ENCODE measurements around the gene INS.
"Not testable (repeated sequence)": the region's sequence is repeated elsewhere in the genome, so short reads cannot be mapped to it uniquely, and the experiment has no call there.

INS gene

GRCh38 chr11:2131371-2132236, 29.4 kb downstream of the INS start:
- DNase-seq (ENCODE audit: low read depth) = no peak

DNA sequence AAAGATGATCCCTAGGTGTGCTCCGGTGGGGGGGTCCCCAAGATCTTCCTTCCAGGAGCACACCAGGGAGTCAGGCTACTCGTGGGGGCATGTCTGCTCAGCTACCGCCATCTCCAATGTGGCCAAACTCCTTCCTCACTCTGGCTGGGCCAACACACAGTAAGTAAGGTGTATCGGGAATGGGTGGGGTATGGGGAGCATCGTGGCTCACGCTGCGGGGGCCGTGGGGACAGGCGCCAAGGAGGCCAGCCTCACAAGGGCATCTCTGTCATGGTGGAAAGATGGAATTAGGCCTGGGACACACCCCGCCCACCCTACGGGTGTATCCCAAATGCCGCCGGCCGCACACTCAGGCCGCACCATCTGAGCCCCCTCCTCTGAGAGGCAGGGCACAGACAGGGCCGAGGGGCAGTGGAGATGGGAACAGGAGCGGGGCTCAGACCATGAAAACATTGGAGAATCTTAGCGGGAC, 30.1 kb downstream of the INS start:
- DNase-seq (ENCODE audit: low read depth) = no peak

DNA sequence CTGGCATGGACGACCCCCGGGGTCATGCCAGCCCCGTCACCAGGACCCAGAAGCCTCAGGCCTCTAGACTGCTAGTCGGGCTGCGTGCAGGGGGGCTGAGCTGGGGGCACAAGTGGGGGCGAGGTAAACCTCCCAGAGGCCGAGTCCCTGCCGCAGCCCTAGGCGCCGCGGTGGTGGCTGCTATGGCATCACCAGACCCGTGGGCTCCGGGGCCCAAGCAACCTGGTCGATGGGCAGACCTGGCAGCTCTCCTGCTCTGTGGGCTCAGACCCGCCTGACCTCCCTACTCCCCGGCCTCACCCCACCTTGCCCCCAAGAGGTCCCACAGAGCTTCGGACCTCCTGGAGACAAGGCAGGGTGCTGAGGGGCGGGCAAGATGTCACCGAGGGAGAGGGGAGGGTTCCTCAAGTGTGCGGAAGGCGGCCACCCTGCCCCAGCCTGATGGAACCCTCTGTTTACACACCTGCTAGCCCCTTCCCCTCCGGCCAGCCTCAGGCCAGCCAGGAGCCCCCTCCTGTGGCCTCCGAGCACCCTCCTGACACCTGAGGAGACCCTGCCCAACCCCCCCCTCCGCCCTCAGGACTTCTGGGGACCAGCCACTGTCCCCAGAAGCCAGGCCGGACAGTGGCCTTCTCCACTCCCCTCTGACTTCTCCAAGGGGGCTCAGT, 31.2 kb downstream of the INS start:
- DNase-seq (ENCODE audit: low read depth) = no peak

DNA sequence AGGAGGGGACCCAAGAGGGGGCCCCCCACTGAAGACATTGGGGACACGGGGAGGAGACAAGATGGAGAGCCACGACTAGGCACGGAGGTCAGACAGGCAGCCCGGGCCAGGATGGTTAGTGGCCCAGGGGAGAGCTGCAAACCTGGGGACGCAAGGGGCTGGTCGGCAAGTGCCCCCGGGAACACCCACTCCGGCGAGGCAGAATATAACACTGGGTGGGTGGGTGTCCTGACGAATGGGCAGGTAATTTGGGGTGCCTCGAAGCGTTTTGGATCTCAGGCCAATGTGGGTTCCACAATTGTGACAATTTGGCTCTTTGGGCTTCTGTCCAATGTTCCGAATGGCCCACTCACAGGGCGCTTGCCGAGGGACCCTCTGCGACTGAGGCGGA, 31.7 kb downstream of the INS start:
- no peak for DNase-seq (ENCODE audit: low read depth)

DNA sequence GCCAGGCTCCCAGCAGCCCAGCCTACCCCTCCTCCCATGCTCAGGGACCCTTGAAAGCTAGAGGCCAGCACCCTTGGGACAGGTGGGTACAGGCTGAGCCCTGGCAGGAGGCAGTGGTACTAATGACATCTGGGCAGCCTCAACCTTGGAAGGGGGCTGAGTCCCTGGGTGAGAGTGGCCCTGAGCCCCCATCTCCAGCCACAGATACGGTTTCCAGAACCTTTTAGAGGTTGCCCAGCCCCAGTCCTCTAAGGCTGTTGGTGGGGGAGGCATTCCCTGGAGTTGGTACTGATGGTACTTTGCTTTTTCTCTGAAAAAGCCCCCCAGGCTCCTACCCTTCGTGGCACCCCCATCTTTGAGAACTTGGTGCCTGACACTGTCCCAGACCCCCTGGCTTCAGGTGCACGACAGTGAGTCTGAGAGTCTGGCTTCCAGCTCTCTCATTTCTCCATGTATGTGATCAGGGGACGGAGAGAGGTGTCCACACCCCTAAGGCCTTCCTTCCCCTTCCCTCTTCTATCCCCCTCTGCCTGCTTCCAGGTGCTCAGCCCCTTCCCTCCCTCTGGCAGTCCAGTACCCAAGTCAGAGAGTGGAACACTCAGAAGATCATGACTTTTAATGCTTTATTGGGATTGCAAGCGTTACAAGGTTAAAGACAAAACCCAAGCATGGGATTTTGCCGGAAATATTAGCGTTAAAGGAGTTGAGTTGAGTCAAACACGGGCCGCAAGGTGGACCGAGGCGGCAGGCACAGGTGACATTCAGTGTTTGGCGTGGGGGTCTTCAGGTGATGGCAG, 32.3 kb downstream of the INS start:
- no peak for DNase-seq (ENCODE audit: low read depth)

- no peak for DNase-seq (ENCODE audit: low read depth)
Observed at GRCh38 chr11:2128130-2128510, 32.9 kb downstream of the INS start.

DNA sequence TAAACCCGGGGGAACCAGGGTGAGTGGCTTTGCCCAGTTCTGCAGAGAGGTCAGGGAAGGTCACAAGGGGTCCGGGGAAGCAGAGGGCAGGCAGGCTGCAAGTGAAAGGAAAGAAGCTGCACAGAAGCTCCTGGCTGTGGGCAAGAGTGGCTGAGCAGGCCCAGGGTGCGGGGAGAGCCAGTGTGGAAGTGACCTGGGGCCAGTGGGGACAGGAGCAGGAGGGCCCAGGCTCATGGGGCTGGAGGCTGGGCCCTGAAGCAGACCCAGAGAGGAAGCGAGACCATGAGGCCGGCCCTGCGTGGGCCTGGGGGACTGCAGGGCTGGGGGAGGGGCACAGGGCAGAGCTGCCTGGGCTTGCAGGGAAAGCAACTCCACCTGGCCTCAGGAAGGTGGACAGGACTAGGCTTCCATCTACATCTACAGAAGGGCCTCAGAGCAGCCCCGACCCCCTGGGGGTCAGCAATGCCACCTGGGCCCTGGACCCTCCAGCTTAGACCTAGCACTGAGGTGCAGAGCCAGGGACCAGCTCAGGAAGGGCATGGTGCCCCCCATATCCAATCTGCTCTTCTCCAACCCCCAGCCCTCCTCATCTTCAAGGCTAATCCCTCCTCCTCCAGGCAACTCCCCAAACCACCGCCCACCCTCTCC, 33.4 kb downstream of the INS start:
- no peak for DNase-seq (ENCODE audit: low read depth)

GRCh38 chr11:2126520-2127085, 34.4 kb downstream of the INS start:
- DNase-seq (ENCODE audit: low read depth) = no peak

GRCh38 chr11:2124736-2125484, 36.1 kb downstream of the INS start:
- not testable (repeated sequence) for DNase-seq (ENCODE audit: low read depth)

GRCh38 chr11:2123628-2123960, 37.4 kb downstream of the INS start:
- DNase-seq (ENCODE audit: low read depth) = no peak

DNA sequence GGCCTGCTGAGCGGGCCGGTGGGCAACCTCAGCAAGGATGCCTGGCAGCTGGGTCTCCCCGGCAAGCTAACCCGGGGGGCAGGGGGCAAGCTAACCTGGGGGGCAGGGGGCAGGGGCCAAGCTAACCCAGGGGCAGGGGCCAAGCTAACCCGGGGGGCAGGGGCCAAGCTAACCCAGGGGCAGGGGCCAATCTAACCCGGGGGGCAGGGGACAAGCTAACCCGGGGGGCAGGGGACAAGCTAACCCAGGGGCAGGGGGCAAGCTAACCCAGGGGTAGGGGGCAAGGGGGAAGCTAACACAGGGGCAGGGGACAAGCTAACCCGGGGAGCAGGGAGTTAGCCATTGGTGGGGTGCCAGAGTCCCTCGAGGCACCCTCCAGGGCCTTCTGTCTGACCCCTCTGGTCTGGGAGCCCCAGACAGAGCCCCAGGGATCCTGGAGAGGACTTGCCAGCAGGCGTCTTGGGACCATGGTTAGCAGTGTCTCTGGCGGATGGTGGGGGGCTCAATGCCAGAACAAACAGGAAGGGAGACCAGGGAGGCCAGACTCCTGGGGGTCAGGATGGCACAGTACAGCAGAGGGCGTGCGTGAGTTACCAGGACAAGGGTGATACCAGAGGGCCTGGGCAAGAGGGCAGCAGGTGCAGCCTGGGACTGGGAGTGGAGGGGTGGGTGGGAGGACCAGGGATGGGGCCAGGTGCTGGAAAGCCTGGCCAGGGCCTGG, 37.9 kb downstream of the INS start:
- DNase-seq (ENCODE audit: low read depth) = no peak

- no peak for DNase-seq (ENCODE audit: low read depth)
Observed at GRCh38 chr11:2122222-2122906, 38.6 kb downstream of the INS start.

- DNase-seq (ENCODE audit: low read depth) = no peak
Observed at GRCh38 chr11:2121227-2122130, 39.5 kb downstream of the INS start.

DNA sequence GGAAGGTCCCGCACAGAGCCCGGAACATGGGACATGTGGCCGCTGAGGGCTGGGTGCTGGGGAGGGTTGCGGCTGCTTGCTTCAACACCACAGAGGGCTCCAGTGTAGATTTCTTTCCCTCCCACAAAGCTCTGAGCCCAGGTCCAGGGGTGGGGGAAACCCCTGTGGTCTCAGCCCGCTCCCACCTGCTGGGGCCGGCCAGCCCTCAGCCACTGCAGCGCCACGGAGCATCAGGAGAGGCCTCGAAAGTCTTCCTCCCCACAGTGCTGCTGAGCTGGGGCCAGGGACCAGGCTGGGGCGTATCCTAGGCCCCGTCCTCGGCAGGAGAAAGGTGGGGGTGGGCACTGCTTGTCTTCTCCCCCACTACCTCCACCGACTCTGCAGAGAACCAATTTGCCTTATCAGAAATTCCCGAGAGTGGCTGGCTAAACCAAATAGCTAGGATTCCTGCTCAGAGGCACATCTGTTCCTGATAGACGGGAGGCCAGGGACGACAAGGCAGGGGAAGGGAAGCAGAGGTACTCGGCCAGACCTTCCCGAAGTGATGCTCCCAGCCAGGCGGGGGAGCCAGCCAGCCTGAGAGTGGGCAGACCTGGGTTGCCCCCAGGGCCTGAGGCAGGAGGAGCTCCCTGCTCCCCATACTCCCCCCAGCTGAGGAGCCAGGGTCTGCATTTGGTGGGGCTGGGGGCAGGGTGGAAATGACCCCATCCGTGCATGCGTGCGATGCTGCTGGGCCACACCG, 40.5 kb downstream of the INS start:
- no peak for DNase-seq (ENCODE audit: low read depth)

DNA sequence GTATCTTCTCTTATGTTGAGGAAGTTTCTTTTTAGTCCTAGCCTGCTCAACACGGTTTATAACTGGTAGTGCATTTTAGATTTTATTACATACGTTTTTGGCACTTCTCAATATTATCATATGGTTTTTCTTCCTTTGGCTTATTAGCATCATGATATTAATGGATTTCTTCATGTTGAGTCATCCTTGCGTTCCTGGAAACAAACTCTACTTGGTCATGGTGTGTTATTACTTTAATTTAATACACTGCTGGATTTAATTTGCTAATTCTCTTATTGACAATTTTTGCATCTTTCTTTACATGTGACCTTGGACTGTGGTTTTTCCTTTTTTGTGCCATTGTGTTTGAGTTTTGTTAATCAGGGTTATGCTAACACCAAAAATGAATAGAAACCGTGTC, 42.3 kb downstream of the INS start:
- DNase-seq (ENCODE audit: low read depth) = no peak

- no peak for DNase-seq (ENCODE audit: low read depth)
Observed at GRCh38 chr11:2116680-2117079, 44.3 kb downstream of the INS start.

GRCh38 chr11:2115308-2115707, 45.7 kb downstream of the INS start:
- no peak for DNase-seq (ENCODE audit: low read depth)

Measured in activated T-cell treated with anti-CD3 and anti-CD28 coated beads for 24 hours (primary cell).